MM.1S (cell line): ENCODE results near the gene ZFYVE26.
A peak's percentile ranks its signal among the peaks of the same experiment; 100 is the strongest.
"Not testable (repeated sequence)": the region's sequence is repeated elsewhere in the genome, so short reads cannot be mapped to it uniquely, and the experiment has no call there.

Experiments
- DNase-seq: peaks from one replicate; pipeline ENCODE4 v3.0.0-alpha.2; 2015
- H2AFZ ChIP-seq: fragments of 300-600 bp; sonication (generic); 2 replicates; pipeline ENCODE4 v1.6.0; 2016; ENCODE audit warnings: antibody characterized with exemption, low read length
- H3F3A ChIP-seq: fragments of 300-600 bp; sonication (generic); 2 replicates; pipeline ENCODE4 v1.6.1; 2016; ENCODE audit warnings: mild to moderate bottlenecking, antibody characterized with exemption, low read length, moderate library complexity, mixed read lengths; ENCODE audit not compliant: insufficient read depth
- H3K27ac ChIP-seq: fragments of 300-600 bp; sonication (generic); 2 replicates; pipeline ENCODE4 v1.5.1; 2016; ENCODE audit warnings: mild to moderate bottlenecking, low read length
- H3K27me3 ChIP-seq: fragments of 300-600 bp; sonication (generic); replicated peaks from 2 replicates; pipeline ENCODE4 v1.6.0; 2016; ENCODE audit warnings: low read length; ENCODE audit not compliant: insufficient read depth
- H3K36me3 ChIP-seq: fragments of 300-600 bp; sonication (generic); replicated peaks from 2 replicates; pipeline ENCODE4 v1.6.1; 2016; ENCODE audit warnings: mild to moderate bottlenecking, low read length, mixed read lengths; ENCODE audit not compliant: insufficient read depth
- H3K4me1 ChIP-seq: fragments of 300-600 bp; sonication (generic); 2 replicates; pipeline ENCODE4 v1.6.1; 2016; ENCODE audit warnings: low read length, mixed read lengths
- H3K4me2 ChIP-seq: fragments of 300-600 bp; sonication (generic); 2 replicates; pipeline ENCODE4 v1.6.0; 2016; ENCODE audit warnings: low read depth, low read length
- H3K4me3 ChIP-seq: fragments of 300-600 bp; sonication (generic); 2 replicates; pipeline ENCODE4 v1.5.1; 2016; ENCODE audit warnings: low read length, mixed read lengths
- H3K79me2 ChIP-seq: fragments of 300-600 bp; sonication (generic); 2 replicates; pipeline ENCODE4 v1.6.1; 2016; ENCODE audit warnings: mixed run types, low read length, mixed read lengths
- H3K9ac ChIP-seq: fragments of 300-600 bp; sonication (generic); 2 replicates; pipeline ENCODE4 v1.6.1; 2016; ENCODE audit warnings: low read length, mixed read lengths
- H3K9me2 ChIP-seq: fragments of 300-600 bp; sonication (generic); replicated peaks from 2 replicates; pipeline ENCODE4 v1.6.1; 2016; ENCODE audit warnings: mild to moderate bottlenecking, low read length, mixed read lengths; ENCODE audit not compliant: insufficient read depth
- H3K9me3 ChIP-seq: fragments of 300-600 bp; sonication (generic); replicated peaks from 2 replicates; pipeline ENCODE4 v1.6.1; 2016; ENCODE audit warnings: mild to moderate bottlenecking, low read length, mixed read lengths; ENCODE audit not compliant: insufficient read depth
- H4K20me1 ChIP-seq: fragments of 300-600 bp; sonication (generic); 2 replicates; pipeline ENCODE4 v1.6.1; 2016; ENCODE audit warnings: mild to moderate bottlenecking, low read length, moderate library complexity, mixed read lengths; ENCODE audit not compliant: insufficient read depth
- EZH2 ChIP-seq: fragments of 300-600 bp; sonication (generic); optimal IDR thresholded peaks from 2 replicates; pipeline ENCODE3; 2017; ENCODE audit warnings: low read depth, mild to moderate bottlenecking, antibody characterized with exemption, low read length, mixed read lengths
- EZH2phosphoT487 ChIP-seq: fragments of 300-600 bp; sonication (generic); IDR thresholded peaks from 2 replicates; pipeline ENCODE4 v1.6.1; 2018; ENCODE audit warnings: antibody characterized with exemption, low read length
- TF ChIP-seq, protein P1 (sequence below): fragments of 300-600 bp; sonication (generic); IDR thresholded peaks from 2 replicates; pipeline ENCODE4 v1.5.1; 2016; ENCODE audit warnings: antibody characterized with exemption, low read length, mixed read lengths

ZFYVE26 gene

DNA sequence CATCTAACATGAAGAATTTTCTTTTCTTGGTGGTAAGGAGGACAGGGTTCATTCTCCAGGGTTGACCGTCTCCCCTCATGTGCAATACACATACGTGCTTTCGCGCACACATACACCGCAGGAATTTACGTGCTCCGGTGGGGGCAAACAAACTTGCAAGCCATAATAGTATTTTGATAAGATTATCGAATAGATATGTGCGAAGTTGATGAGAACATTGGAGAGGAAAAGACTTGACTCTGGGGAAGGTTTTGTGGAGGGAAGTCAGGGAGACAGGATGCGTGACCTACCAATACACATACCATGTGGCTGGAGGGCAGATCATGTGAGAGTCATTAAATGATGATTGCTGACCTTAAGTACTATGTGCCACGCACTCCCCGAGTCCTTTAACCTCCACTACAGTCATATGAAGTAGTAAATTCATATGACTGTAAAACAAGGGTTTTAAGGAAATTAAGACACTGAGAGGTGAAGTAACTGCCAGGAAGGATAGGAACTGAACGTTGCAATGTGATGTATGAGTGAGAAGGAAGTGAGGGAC is 4.1 kb upstream of the ZFYVE26 start:
- Histone ChIP-seq H3K4me3 (peak overlapping the region; percentile 82), H3K4me2 (peak overlapping the region; percentile 79), H3K27ac (no peak overlapping the region)

DNA sequence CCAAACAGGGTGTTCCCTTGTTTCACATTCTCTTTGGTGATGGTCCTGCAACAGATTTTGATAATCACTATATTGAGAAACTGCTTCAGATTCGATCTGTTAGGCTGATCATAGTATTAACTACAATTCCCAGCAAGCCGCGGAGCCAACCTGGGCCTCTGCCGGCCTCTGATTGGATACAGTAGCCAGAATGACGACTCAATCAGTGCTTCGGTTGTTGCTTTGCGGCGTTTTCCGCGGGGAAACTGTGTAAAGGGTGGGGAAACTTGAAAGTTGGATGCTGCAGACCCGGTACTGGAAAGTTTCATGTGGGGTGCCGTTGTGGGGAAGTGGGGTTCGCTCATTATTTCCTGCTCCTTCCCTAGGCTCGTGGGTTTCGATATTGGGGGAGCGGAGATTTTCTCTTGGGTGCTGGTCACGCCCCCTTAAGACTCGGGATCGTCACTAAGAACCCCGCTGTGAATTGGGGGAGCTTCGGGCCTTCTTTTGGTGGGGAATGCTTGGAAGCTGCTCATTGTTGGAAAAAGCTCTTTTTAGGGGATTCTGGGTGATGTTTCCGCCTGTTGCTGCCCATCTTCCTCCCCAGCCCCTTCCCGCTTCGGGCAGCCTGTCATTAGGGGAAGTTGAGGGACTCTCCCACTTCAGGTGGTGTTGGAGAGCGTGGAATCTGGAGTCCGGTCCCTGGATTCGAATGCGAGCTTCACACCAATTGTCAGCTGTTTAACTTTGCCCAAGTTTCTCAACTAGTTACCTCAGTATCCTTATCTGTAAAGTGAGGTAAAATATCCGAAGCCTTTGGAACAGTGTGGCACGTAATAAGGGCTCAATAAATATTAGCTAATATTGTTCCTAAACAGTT is 3.4 kb upstream of the ZFYVE26 start, which contains the start of gene RAD51B:
Gene RAD51B, plus strand, starts transcription at position 217 of the 859 bp plus-strand sequence.
- H3K79me2 ChIP-seq, result peaks cover 12% of the 10 kb centered on the region

More for the DNA sequence above, 4.1 kb upstream of the ZFYVE26 start:
- H3K27me3 ChIP-seq, result no peaks in the 10 kb centered on the region
- H3K9me3 ChIP-seq, result no peaks in the 10 kb centered on the region
- peaks cover 5% of the 10 kb centered on the region for H3K79me2 ChIP-seq
- H3K4me1 ChIP-seq, result 0 out of 2 replicates have a peak, but pooled peaks cover 4% of the 10 kb centered on the region
- H3F3A ChIP-seq, result peaks cover 4% of the 10 kb centered on the region; the same call in 1 of the 2 replicates
- peak overlapping the region; percentile 93 for H2AFZ ChIP-seq
- H3K36me3 ChIP-seq, result no peaks in the 10 kb centered on the region
- TF ChIP-seq EZH2, result no peak
- no peak for TF ChIP-seq EZH2phosphoT487
- TF ChIP-seq, protein P1, sequence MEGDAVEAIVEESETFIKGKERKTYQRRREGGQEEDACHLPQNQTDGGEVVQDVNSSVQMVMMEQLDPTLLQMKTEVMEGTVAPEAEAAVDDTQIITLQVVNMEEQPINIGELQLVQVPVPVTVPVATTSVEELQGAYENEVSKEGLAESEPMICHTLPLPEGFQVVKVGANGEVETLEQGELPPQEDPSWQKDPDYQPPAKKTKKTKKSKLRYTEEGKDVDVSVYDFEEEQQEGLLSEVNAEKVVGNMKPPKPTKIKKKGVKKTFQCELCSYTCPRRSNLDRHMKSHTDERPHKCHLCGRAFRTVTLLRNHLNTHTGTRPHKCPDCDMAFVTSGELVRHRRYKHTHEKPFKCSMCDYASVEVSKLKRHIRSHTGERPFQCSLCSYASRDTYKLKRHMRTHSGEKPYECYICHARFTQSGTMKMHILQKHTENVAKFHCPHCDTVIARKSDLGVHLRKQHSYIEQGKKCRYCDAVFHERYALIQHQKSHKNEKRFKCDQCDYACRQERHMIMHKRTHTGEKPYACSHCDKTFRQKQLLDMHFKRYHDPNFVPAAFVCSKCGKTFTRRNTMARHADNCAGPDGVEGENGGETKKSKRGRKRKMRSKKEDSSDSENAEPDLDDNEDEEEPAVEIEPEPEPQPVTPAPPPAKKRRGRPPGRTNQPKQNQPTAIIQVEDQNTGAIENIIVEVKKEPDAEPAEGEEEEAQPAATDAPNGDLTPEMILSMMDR, result no peak
- no peaks in the 10 kb centered on the region for H4K20me1 ChIP-seq
- DNase-seq, result no peak
- no peaks in the 10 kb centered on the region for H3K9me2 ChIP-seq
- H3K9ac ChIP-seq, result no peak overlapping the region

DNA sequence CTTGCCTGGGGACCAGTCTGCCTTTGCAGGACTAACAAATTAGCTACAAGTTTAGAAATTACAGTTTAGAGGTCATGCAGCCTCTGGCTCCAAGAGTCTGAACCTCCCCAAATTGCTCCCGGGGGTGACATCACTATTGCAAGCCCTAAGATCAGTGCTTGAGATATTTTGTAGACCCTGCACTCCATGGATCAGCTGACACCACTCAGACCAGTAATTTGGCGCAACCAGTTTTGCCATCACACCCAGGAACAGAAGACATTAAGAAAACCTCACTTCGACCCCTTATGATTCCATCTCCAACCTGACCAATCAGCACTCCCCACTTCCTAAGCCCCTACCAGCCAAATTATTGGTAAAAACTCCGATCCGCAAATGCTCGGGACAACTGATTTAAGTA is 2.1 kb upstream of the ZFYVE26 start:
- H3F3A ChIP-seq, H2AFZ ChIP-seq, H3K9ac ChIP-seq, H3K27me3 ChIP-seq, H3K27ac ChIP-seq, H3K9me3 ChIP-seq, H3K4me1 ChIP-seq, H3K36me3 ChIP-seq, H3K4me2 ChIP-seq, DNase-seq, H3K9me2 ChIP-seq, H3K4me3 ChIP-seq, H4K20me1 ChIP-seq: not testable (repeated sequence)
- peaks cover 16% of the 10 kb centered on the region for H3K79me2 ChIP-seq

More for the DNA sequence above, 3.4 kb upstream of the ZFYVE26 start, which contains the start of gene RAD51B:
- Histone ChIP-seq H3K9ac (peak within 1 kb of the TSS; percentile 64; the same call in 1 of the 2 replicates), H3K4me1 (0 out of 2 replicates have a peak, but pooled peaks cover 4% of the 10 kb centered on the region), H2AFZ (peak within 1 kb of the TSS; percentile 93), H3K9me3 (no peaks in the 10 kb centered on the region), H4K20me1 (no peaks in the 10 kb centered on the region), H3K4me3 (peak within 1 kb of the TSS; percentile 82), H3K36me3 (no peaks in the 10 kb centered on the region), H3K27me3 (no peaks in the 10 kb centered on the region), H3K27ac (no peak within 1 kb of the TSS), H3K9me2 (no peaks in the 10 kb centered on the region), H3K4me2 (peak within 1 kb of the TSS; percentile 79), H3F3A (peaks cover 4% of the 10 kb centered on the region; the same call in 1 of the 2 replicates)
- TF ChIP-seq, protein P1, result no peak
- no peak for TF ChIP-seq EZH2
- no peak for TF ChIP-seq EZH2phosphoT487
- DNase-seq, result peak; percentile 73
